SK-N-MC (cell line): ENCODE measurements around the gene VSIG4.

ENCODE experiments used
- DNase-seq: peaks from one replicate; pipeline ENCODE4 v3.0.0-alpha.2; 2011; ENCODE audit warnings: low read depth, low spot score
- H3K27ac ChIP-seq: fragments of 200-600 bp; sonication (generic); 2 replicates; pipeline ENCODE4 v1.5.1; 2016; ENCODE audit warnings: mixed run types
- H3K36me3 ChIP-seq: fragments of 200-600 bp; sonication (generic); 2 replicates; pipeline ENCODE4 v1.6.1; 2017; ENCODE audit warnings: antibody characterized with exemption, low read length, mixed read lengths; ENCODE audit not compliant: insufficient read depth
- H3K4me3 ChIP-seq: fragments of 200-600 bp; sonication (generic); 2 replicates; pipeline ENCODE4 v1.5.1; 2016
- H3K9ac ChIP-seq: fragments of 200-600 bp; sonication (generic); 2 replicates; pipeline ENCODE4 v1.8.0; 2017; ENCODE audit warnings: mixed run types, mixed read lengths; ENCODE audit not compliant: insufficient read length
- H3K9me3 ChIP-seq: fragments of 200-600 bp; sonication (generic); 2 replicates; pipeline ENCODE4 v1.6.1; 2017; ENCODE audit warnings: low read depth, mild to moderate bottlenecking, antibody characterized with exemption, low read length, moderate library complexity, mixed read lengths
- EZH2 ChIP-seq: fragments of 200-600 bp; sonication (generic); IDR thresholded peaks from one replicate; pipeline ENCODE4 v1.6.1; 2017; ENCODE audit warnings: antibody characterized with exemption
- FOXP2 ChIP-seq: optimal IDR thresholded peaks from 2 replicates; pipeline ENCODE3; 2011; ENCODE audit warnings: mild to moderate bottlenecking, moderate library complexity; ENCODE audit not compliant: insufficient read depth; ENCODE audit errors: extremely low read length, control extremely low read depth
- POLR2AphosphoS5 ChIP-seq: IDR thresholded peaks from 2 replicates; pipeline ENCODE4 v1.6.1; 2012; ENCODE audit warnings: mild to moderate bottlenecking, low read depth, low read length, borderline replicate concordance

VSIG4 gene

DNA sequence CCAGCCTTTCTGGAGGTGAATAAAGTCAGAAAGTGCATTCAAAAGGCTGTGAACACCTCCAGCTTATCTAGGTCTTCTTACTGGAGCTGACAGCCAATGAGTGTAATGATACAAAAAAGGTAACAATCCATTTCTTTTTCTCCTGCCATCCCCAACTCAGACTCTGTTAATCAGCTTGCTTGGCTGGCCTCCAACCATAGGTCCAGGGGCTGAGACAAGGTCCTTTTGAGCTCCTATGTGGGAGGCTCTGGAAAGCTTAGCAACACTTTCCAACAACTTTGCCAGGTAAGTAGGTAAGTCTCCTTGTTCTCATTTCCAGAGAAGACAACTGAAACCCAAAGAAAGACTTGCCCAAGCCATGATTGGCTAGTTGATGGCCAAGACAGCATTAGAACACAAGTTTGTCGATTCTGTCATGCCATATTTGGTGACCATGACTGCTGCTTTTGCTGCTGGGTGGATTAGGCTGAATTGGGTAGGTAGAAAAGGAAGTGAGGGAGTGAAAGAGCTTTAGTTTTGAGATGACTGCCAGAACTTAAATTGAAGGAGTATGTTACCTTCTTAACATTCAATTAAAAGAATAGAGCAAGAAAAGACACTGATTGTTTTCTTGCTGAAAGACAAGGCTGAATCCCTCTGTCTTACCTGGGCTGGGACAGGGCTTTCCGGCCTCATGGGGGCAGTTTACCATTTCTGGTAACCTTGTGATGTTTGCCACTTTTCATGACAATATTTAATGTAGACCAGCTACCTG is 22.8 kb downstream of the VSIG4 start:
- Histone ChIP-seq H3K9ac (no peak overlapping the region), H3K9me3 (no peaks in the 10 kb centered on the region), H3K27ac (no peak overlapping the region), H3K36me3 (no peaks in the 10 kb centered on the region), H3K4me3 (no peak overlapping the region)
- no peak for TF ChIP-seq FOXP2
- no peak for TF ChIP-seq POLR2AphosphoS5
- no peak for TF ChIP-seq EZH2
- DNase-seq, result no peak

DNA sequence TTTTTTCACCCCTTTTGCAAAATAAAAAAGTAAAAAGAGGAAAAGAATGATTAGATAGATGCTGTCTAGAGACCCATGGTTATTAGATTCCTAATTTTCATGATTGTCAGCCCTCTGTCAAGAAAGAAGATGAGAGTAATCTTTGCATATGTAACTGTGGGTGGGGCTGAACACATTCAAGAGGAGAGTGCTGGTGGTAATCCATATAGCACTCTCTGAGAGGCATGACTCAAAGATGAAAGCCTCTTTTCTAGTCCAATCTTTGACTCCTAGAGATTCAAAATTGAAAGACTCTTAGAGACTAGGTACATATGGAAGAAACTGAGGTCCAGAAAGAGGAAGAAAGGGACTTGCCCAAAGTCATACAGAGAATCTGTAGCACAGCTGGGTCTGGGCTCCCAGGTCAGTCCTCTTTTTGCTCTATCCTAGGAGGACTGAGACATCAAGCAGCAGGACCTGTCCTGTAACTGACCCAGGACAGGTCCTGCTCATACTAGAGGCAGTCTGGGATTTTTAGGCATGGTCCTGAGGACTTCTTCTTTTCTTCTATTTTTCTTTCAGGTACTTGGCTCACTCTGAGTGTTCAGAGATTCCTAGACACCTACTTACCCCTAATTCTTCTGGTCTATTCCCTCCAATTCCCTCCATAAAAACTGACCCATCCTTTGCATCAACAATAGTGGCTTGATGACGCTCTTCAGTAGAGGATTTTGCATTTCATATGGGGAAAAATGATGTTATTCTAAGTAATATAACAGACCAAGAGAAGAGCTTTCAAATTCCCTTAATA is 23.8 kb downstream of the VSIG4 start:
- no peak for DNase-seq
- TF ChIP-seq FOXP2 (no peak), EZH2 (no peak), POLR2AphosphoS5 (no peak)
- no peaks in the 10 kb centered on the region for H3K9me3 ChIP-seq
- H3K9ac ChIP-seq, result no peak overlapping the region
- no peak overlapping the region for H3K27ac ChIP-seq
- H3K36me3 ChIP-seq, result no peaks in the 10 kb centered on the region
- H3K4me3 ChIP-seq, result no peak overlapping the region

DNA sequence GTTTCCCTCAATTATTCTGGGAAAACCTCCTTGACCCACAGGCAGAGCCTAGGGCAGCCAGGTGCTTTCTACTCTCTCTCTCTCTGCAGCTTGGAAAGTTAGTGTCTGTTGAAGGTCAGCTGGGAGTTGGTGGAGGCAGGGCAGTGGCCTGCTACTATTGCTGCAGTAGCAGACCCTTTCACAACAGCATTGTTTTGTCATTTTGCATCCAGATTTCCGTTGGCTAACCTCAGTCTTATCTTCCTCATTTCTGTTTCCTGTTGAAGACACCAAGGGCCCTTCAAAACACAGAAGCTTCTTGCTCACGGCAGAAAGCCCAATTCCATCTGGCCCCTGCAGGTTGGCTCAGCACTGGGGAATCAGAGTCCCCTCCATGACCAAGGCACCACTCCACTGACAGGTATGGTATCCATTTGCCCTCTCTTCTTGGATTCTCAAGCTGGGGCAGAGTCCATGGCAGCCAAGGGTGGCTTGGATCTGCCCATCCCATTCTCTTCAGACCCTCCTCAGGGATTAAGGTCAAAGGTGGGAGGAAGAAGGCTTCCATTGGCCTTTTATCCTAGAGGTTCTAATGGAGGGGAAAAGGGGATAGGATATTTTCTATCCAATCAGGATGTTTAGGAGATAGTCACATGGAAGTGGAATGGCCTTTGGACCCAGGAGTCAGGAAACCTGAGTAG is 24.6 kb downstream of the VSIG4 start:
- Histone ChIP-seq H3K9ac (no peak overlapping the region), H3K36me3 (no peaks in the 10 kb centered on the region), H3K27ac (no peak overlapping the region), H3K9me3 (no peaks in the 10 kb centered on the region), H3K4me3 (no peak overlapping the region)
- no peak for TF ChIP-seq EZH2
- no peak for TF ChIP-seq FOXP2
- no peak for TF ChIP-seq POLR2AphosphoS5
- no peak for DNase-seq

DNA sequence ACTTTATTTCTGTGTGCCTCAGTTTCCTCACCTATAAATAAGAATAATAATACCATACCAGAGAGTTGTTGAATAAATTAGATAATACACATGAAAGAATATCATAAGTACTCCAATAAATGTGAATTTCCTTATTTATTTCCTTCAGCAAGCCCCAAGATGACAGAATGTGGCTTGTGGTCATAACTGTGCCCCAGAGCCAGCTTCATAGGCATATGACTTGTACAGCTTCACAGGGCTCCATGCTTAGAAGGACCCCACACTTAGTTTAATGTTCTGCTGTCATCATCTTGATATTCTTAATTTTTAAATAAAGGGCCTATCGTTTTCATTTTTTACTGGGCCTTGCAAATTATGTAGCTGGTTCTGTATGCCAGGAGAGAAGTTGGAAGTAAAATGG is 25.3 kb downstream of the VSIG4 start:
- H3K4me3 ChIP-seq, result no peak overlapping the region
- H3K36me3 ChIP-seq, result no peaks in the 10 kb centered on the region
- TF ChIP-seq FOXP2, result no peak
- TF ChIP-seq POLR2AphosphoS5, result no peak
- no peak for TF ChIP-seq EZH2
- H3K9ac ChIP-seq, result no peak overlapping the region
- H3K9me3 ChIP-seq, result no peaks in the 10 kb centered on the region
- H3K27ac ChIP-seq, result no peak overlapping the region
- DNase-seq, result no peak

DNA sequence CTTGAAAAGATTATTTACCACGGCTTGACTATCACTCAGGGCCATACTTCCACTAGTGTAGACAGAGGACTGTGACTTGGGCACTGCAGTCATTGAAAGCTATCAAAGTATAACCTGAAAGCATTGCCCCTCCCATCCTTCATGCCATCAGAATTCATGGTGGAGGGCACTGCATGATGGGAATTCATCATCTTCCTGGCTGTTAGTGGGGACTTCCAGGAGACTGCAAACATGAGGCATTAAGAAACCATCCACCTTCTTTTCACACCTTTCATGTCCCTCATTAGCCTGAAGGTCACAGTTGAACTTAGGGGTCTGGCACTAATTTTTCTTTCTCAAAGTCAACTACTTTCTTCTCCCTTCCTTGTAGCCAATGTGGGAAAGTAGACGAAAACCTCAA is 25.8 kb downstream of the VSIG4 start:
- H3K27ac ChIP-seq, result no peak overlapping the region
- H3K36me3 ChIP-seq, result no peaks in the 10 kb centered on the region
- TF ChIP-seq FOXP2 (no peak), POLR2AphosphoS5 (no peak)
- H3K9ac ChIP-seq, result no peak overlapping the region
- H3K4me3 ChIP-seq, result no peak overlapping the region
- no peaks in the 10 kb centered on the region for H3K9me3 ChIP-seq
- DNase-seq, result no peak

DNA sequence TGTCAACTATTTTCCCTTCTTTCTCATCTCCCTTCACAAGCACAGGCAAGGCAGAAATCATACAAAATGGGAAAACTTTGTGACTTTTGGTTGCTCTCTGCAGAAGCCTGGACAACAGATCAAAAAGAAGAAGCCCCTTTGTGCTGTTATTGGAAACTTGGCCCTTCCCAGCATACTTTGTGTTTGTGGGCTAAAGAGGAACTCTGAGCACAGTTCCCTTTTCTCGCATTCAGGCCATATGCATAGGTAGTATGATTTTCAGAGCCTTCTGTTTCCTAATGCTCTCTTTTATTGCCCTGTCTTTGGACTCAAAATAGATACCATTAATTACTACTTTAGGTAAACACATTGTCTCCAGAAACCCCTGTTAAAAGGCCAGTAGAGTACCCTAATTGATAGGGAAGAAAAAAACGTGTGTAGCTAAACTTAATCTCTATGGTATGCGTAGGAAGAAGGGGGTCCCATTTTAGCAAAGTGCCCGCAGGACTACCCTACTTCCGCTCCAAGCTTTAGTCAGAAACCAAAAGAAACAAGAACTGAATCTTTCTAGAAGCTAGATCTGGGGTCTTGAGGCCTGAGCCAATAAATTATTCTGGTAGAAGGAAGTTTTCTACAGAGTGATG is 26.6 kb downstream of the VSIG4 start:
- Histone ChIP-seq H3K9me3 (no peaks in the 10 kb centered on the region), H3K36me3 (no peaks in the 10 kb centered on the region), H3K9ac (no peak overlapping the region), H3K27ac (no peak overlapping the region), H3K4me3 (no peak overlapping the region)
- DNase-seq, result no peak
- no peak for TF ChIP-seq POLR2AphosphoS5
- no peak for TF ChIP-seq EZH2
- no peak for TF ChIP-seq FOXP2

DNA sequence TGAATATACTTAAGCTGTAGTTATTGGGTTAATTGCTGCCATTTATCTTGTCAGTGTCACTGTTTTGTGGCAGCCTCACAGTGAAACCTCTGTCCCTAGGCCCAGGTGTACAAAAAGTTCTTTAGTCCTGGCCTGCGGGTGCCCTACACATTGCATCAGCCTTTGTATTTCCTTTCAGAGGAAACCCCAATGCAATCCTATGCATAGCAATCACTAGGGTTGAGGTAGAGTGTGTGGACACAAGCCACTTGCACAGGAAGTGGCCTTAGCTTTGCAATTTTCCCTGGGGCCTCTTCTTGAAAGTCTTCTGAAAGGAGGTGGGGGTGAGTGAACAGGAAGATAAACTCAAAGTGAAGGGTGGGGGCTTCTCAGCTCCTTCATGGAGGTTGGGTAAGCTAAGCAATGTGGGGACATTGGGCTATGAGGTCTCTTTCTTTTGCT is 27.8 kb downstream of the VSIG4 start:
- TF ChIP-seq FOXP2 (no peak), POLR2AphosphoS5 (no peak), EZH2 (no peak)
- Histone ChIP-seq H3K36me3 (no peaks in the 10 kb centered on the region), H3K9ac (no peak overlapping the region), H3K4me3 (no peak overlapping the region), H3K27ac (no peak overlapping the region), H3K9me3 (no peaks in the 10 kb centered on the region)
- no peak for DNase-seq

DNA sequence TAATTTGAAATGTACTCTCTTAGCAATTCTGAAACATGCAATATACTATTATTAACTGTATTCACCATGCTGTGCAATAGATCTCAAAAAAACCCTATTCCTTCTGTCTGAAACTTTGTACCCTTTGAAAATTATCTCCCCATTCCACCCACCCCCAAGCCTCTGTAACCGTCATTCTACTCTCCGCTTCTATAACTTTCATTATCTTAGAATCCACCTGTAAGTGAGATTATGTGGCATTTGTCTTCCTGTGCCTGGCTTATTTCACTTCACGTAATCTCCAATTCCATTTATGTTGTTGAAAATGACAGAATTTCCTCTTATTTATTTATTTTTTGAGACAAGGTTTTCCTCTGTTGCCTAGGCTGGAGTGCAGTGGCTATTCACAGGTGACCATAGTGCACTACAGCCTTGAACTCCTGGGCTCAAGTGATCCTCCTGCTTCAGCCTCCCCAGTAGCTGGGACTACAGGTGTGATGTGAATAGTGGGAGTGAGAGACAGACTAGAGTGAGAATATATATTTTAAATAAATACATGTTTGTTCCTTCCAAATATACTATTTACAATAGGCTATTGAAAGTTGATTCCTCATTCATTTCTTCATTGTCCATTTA is 30.5 kb downstream of the VSIG4 start:
- Histone ChIP-seq H3K9me3 (no peaks in the 10 kb centered on the region), H3K27ac (no peak overlapping the region), H3K9ac (no peak overlapping the region), H3K36me3 (no peaks in the 10 kb centered on the region), H3K4me3 (no peak overlapping the region)
- TF ChIP-seq EZH2 (no peak), FOXP2 (no peak), POLR2AphosphoS5 (no peak)
- DNase-seq, result no peak
